Measurements from ENCODE around the gene POU2F3.

The POU2F3 gene

DNA sequence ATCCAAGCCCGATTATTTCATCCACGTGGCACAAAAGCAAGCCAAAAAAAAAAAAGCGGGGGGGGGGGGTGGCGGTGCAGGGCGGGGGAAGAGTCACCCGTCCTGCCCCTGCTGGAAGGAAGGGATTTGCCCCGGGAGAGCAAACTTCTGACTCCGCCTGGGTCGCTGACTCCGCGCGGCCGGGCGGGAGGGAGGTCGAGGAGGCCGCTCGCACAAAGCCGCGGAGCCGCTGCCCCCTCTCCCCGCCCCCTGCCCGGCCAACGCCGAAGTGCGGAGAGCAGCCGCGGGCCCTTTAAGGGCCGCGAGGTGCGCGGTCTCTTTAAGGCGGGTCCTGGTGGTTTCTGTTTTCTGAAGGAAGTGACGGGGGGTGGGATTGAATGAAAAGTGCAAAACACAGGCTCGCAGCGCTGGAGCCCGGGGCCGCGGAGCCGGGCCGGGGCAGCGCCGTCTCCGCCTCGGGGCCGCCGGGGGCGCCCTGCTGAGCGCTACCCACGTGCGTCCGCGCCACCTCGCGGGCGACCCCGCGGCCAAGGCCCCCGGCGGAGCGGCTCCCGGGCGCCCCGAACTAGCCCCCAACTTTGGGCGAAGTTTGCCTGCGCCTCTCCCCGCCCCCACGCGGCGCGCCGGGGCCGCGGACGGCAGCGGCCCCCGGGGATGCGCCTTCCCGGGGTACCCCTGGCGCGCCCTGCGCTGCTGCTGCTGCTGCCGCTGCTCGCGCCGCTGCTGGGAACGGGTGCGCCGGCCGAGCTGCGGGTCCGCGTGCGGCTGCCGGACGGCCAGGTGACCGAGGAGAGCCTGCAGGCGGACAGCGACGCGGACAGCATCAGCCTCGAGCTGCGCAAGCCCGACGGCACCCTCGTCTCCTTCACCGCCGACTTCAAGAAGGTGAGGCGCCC is 29.1 kb upstream of the POU2F3 start, which contains the start of gene OAF:
OAF (plus strand) TSS at position 407 of the 896 bp plus-strand sequence; CDS start at position 655, 248 bp downstream.
- DNase-seq: no peak

DNA sequence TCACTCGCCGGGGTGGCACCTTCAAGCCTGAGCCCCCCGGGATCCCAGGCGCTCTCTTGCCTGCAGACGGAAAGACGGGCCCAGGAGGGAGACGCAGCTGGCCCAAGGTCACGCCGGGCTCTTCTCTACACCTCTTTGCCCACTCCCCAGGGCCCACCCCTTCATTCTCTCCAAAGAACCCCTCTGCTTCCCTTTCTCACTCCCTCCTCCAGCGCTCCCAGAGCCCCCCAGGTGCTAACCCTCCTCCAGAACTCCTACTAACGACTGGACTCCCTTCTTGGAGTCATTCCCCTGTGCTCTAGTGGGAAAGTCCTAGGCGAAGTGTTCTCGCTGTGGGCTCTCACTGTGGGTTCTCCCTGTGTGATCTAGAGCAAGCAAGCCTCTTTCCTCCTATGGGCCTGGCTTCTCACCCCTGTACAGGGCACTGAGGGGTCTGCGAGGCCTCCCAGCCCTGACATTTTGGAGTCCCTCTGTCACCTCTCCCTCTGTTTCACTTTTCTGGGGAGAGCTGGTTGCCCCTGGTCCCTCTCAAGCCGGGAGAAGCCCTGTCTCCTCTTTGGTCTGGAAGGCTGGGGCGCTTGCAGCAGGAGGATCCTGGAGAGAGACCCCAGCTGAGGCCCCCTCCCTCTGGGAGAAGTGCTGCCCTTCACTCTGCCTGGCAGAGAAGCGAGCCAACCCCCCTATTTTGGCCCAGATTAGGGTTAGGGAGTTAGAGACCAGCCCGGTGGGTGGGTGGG is 28.2 kb upstream of the POU2F3 start:
- no peak for DNase-seq

- no peak for DNase-seq
Measured at GRCh38 chr11:120212259-120212878, 27.6 kb upstream of the POU2F3 start.

DNA sequence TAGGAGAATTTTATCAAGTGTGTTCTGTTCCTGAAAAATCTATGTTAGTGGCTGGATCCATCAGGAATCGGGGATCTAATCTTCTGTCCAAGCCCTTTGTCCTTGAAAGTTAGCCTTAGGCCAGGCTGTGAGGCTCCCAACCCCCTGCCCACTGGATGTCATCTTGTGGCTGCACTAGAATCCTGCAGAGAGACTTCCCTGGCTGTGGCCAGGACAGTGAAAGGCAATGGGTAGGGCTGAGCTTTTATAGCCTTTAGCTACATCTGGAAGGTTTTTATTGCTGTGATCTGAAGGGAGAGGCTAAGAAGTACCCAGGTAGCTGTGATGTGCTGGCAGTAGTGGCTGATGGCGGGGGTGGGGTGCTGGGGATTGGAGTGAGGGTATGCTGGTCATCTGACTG is 27.0 kb upstream of the POU2F3 start:
- no peak for DNase-seq

DNA sequence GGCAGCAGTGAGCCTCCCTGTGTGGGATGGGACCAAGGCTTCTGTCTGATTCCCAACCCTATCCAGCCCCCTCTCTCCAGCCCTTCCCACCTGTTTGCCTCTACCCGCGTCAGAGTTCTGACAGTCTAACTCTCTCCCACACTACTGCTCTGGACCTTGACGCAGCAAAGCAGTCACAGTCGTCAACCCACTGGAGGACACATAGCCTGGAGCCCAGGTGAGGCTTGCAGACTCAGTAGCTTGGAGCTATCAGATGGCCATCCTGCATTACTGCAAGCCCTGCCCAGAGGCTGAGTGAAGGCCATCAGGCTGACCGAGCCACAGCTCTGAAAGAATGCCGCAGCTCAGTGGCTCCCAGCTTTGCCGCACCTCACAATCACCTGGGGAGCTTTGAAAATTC is 25.4 kb upstream of the POU2F3 start:
- no peak for DNase-seq

DNA sequence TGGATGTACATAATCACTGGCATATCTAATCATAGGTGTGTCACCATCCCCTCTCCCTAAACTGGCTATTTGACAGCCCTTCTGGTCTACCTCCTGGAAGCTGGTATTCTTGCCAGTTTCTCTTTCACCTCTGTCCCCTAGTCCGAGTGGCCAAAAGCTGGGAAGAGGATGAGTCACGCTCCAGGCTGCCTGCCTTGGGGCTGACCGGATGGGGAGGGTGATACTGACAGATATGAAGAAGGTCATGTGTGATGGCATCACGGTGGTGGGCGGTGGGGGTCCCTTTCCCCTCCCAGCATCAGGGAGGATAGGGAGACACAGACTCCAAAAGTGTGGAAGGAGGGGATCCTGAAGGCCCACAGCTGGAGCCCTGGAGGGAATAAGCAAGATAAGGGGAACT is 24.3 kb upstream of the POU2F3 start:
- no peak for DNase-seq

- no peak for DNase-seq
Measured at GRCh38 chr11:120216426-120217102, 23.4 kb upstream of the POU2F3 start.

- DNase-seq: no peak
Measured at GRCh38 chr11:120217526-120217925, 22.4 kb upstream of the POU2F3 start.

DNA sequence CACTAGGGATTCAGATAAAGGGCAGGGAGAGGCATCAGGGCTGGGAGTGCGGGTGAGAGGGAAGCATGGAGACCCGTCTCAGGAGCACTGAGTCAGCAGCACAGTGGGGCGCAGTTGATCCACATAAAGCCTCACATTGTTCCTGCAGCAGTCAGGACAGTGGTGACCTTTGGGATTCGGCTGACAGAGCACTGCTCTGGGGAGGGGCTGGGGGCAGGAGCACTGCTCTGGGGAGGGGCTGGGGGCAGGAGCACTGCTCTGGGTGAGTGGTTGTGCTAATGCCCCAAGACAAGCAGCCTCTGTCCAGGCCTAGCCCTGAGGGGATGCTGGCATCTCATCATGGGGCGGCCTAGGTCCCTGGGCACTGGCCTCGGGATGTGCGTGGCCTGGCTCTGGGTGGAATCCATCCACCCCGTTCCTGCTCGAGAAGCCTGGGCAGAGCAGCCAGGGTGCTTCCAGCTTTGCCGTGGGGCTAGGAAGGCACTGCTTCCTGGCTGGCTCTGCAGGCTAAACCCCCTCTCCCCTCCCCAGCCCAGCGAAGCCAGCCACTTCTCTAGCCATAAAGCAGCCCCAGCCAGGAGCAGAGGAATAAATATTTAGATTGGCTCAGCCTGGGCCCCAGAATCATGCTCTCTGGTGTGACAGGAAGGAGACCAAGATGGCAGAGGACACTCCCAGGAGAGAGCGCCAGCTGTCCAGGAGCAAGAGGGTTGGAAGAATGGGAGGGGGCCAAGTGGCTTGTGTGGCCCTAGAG is 21.8 kb upstream of the POU2F3 start:
- DNase-seq: no peak

GRCh38 chr11:120218695-120219033 is 21.3 kb upstream of the POU2F3 start:
- DNase-seq: no peak

- no peak for DNase-seq
Measured at GRCh38 chr11:120219232-120219937, 20.6 kb upstream of the POU2F3 start.

DNA sequence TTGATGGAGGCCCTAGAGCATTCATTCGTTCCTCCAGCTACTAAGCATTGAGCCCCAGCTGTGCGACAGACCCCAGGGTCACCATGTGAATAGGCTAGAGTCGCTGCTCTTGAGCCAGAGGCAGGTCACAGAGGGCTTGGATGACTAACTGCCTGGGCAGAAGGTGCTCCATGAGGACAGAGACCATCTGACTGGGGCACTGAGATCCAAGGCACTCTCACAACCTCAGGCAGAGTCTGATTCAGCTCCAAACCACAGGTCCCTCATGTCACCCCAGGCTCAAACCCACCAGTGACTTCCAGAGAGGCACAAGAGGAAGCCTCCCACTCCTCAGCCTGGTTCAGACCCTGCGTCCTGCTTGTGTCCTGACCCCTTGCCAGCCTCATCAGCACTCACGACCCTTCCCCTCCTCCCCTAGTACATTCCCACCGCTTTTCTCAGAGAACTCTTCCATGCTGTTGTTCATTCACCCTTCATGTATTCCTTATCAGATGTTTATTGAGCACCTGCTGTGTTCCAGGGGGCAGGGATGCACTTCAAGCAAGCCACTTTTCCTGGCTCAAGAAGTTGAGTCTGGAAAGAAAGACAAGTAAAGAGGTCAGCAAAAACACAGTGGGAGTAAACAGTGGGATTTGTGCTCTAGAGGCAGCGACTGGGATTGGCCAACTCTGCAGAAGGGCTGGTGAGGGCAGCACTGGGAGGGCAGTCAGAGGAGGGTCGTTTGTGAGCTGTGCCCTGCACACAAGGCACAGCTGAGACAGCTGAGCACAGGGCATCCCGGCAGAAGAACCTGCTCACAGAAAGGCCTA is 19.8 kb upstream of the POU2F3 start:
- DNase-seq: no peak

- DNase-seq: no peak
Measured at GRCh38 chr11:120220747-120221037, 19.2 kb upstream of the POU2F3 start.

DNA sequence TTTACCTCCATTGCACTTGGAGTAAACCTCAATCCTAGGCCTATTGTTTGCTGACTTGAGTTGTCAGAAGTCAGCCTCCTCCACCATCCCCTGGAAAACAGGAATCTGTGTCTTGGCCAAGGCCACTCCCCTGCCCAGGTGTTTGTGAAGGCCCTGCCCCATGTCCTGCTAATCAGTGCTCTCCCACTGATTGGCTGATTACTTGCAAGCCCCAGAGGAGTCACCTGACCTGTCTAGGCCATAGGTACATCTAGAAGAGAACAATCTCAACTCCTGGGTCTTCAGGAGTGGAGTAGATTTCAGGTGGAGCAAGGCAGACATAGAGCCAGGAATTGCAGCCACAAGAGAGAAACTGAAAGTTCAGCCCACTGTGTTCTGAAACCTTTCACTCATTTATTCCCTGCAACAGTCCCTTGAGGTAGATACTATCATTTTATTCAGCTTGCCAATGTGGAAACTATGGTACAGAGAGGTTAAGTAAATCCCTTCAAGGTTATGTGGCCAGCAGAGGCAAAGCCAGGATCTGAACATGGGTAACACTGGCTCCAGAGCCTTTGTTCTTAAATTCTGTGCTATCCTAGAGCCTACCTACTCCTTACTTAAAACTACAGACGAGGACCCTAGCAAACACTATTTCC is 18.7 kb upstream of the POU2F3 start:
- DNase-seq: no peak

- no peak for DNase-seq
Measured at GRCh38 chr11:120222916-120223315, 17.0 kb upstream of the POU2F3 start.

DNA sequence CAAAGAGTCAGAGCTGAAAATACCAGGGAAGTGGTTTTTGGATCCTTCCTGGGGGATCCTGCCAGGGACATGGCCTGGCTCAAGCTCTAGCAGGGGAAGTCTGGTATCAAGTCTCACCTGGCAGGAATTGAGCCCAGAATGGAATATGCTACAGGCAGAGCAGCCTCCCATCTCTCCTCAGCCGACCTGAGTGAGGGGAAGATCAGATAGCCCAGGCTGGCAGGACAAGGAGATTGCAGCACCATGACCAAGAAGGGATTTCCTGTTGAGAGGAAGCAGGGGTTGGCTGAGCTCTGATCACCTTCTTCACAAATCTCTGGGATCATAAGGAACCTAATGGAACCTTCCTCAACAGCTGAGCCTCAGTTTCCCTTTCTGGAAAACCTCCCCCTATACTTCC is 16.1 kb upstream of the POU2F3 start:
- DNase-seq: no peak

GRCh38 chr11:120224361-120224760 is 15.6 kb upstream of the POU2F3 start:
- no peak for DNase-seq

DNA sequence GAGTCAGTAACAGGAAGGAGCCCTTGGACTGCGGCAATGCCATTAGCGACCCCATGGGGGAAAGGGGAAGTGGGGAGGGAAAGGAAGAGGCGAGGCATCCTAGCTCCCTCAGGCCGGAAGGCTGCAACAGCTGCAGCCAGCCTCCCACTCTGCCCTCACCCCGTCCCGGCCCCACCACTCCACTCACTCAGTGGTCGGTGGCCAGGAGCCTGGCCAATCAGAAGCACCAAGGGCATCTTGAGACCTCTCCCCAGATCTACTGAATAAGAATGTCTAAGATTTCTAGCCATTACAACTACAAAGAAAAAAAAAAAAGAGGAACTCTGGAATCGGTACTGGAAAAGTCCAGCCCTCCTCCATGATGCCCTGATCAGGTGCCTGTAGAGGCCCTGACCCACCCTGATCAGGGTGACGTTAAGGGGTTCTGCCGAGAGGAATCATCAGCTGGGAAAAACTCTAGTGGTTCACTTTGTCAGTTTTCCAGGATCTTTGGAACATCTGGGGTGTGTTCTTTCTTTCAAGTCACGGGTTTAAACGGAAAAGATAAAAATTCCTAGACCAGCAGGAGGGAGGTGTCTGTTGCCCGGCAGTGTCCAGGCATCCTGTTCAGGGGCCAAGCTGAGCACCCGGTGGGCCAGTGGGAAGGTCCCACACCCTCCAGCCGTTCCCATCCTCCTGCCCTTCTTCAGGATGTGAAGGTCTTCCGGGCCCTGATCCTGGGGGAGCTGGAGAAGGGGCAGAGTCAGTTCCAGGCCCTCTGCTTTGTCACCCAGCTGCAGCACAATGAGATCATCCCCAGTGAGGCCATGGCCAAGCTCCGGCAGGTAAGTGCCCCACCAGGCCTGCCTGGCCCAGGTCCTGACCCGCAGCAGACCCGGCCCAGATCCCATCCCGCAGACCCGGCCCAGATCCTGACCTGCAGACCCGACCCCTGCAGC is 14.7 kb upstream of the POU2F3 start:
- DNase-seq: no peak

GRCh38 chr11:120226242-120226641 is 13.7 kb upstream of the POU2F3 start:
- DNase-seq: no peak

All from cerebellar nuclear complex (tissue), 1 donor.